Ramos (cell line): ENCODE results near the gene SMAD6.

Experiments used
- in situ Hi-C: fragments of 300-500 bp; cut with MboI; formaldehyde crosslinking; loops from one replicate; pipeline ENCODE4 v1.14.3; 2022; ENCODE audit warnings: low sequenced_read_pairs; ENCODE audit not compliant: unreplicated experiment

SMAD6 gene

DNA sequence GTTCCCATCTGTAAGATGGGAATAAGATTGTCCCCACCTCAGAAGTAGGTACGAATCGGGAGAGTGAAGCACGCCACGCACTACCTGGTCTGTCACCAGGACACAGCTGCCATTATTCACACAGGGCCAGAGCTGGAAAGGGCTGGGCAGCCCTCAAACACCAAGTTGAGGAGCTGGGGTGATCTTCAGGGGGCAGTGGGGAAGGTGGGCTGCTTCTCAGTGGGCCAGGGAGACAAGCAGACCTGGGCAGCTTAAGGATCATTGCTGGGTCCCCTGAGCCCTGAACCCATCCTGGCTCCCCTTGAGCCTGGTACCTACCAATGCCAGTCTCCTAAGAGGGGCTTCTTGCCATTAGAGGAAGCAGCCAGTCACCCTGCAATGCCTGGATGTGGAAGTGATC, 82.1 kb downstream of the SMAD6 start:
- in situ Hi-C loops = no loop called here

DNA sequence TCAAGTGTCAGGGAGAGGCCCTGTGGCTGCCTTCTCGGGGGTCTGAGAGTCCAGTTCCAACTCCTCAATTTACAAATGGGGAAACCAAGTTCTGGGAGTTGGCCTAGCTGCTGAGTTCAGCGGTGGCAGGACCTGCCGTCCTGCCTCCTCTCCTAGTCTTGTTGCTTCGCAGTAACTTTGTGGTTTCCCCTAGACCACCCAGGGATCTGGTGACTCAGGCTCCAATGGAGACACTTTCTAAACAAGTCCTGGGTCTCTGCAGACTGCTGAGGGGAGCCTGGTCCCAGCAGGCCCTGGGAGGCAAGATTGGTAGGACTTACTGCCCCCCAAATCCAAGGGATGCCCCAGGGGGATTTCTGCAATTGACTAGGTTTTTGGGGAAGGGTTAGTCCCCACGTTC, 83.6 kb downstream of the SMAD6 start:
- in situ Hi-C loops = no loop called here

DNA sequence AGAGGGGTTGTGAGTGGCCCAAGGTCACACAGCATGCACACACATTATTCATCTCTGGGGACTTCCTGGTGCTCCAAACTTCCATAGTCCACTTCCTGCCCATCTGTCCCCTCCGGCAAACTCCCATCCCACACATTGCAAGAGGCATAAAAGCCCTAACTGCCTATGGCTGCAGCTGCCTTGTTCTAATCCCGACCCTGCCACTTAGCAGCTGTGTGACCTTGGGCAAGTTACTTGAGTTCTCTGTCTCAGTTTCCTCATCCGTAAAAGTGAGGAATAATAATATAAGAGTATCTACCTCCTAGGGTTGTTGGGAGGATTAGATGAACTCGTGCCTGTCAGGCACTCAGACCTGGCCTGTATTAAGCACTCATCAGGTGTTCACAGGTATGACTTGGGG, 84.2 kb downstream of the SMAD6 start:
- in situ Hi-C loops = no loop called here

DNA sequence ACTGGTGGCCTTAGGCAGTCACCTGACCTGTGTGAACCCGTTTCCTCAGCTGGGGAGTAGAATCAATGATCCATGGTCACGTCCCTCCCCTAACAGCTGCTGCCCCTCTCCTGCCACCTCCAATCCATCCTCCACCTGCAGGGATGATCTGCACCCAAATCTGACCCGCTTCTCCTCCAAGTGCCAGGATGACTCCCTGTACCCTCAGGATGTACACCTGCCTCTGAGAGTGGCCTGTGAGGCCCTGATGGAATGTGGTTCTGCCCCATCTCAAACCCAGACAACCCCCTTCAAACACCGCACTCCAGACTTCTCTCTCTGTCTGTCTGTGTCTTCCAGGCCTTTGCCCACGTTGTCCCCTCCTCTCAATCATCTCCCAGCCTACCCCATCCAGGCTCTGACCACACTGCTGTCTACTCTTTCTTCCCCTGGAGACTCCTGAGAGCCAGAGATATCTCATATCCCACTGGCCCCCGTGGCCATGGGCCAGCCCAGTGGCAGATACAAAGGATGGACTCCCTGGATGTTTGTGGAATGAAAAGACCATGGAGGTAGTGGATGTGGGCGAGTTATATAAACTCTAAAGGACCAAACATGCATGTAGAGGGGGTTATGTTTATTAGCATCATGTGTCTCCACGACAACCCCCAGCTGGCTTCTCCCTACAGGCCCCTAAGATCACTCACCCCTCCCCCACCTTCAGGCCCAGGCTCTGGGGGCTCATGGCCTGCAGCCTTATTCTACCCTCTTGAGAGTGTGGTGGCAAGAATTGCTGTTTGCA, 84.9 kb downstream of the SMAD6 start:
- in situ Hi-C loops = no loop called here

DNA sequence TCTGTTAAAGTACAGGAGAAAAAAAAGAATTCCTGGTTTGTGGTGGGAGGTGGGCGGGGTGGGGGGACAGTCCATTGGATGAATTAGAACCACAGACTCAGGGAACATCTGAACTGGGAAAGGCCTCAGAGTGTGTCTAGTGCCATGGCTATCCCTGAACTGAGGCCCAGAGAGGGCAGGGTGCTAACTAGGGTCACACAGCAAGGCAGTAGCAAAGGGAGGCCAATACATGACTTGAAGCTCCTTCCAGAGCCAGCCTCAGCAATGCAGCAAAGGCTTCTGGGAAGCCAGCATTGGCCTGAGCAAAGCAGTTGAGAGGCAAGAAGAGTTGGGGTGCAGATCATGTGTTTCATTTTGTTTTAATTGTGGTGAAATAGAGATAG, 85.4 kb downstream of the SMAD6 start:
- in situ Hi-C loops = no loop called here

DNA sequence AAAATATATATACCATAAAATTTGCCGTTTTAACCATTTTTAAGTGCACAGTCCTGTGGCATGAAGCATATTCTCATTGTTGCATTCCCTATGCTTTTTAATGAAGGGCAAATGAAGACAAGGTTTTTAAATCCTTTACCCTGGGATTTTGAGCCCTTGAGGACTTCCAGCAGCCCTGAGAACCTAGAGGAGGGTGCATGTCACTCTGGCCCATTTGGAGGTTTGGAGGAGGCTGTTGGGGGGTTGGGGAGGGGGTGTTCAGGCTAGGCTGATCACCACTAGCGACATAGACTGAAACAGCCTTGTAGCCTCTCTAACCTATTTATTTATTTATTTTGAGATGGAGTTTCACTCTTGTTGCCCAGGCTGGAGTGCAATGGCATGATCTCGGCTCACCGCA, 86.0 kb downstream of the SMAD6 start:
- in situ Hi-C loops = no loop called here

DNA sequence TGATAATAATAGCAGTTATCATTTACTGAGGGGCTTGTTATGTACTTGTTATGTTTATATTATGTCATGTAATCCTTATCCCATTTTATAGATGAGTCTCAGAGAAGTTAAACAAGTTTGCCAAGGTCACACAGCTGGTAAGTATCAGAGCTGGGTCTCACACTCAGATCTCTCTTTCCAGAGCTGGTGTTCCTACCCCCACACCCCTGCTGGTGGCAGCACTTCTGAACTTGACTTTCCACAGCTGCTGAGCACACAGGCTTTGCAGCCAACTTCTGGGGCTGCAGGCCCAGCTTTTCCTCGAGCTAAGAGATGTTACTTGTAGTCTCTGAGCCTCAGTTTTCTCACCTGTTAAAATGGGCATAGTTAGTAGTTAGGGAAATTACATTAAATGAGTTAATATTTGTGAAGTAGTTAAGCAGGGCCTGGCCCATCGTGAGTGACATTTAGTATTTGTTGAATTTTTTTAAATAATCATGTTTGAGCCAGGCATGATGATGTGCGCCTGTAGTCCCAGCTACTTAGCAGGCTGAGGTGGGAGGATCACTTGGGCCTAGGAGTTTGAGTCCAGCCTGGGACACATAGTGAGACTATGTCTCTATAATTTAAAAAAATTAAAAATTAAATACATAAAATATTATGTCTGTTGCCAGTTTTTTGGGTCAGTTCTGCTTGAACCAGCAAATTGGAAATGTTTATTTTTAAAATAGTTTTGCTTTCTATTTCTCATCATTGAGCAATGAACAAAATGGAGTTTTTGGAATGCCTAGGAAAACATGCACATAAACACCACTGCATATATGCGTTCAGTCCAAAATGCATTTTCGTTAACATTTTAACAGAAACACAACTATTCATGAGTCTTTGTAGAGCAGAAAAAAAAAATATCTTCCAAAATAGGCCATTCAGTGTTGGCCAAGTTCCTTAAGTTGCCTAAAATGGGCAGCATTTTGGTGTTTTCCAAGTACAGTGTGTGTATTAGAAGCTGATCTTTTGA, 87.3 kb downstream of the SMAD6 start:
- in situ Hi-C loops = no loop called here

DNA sequence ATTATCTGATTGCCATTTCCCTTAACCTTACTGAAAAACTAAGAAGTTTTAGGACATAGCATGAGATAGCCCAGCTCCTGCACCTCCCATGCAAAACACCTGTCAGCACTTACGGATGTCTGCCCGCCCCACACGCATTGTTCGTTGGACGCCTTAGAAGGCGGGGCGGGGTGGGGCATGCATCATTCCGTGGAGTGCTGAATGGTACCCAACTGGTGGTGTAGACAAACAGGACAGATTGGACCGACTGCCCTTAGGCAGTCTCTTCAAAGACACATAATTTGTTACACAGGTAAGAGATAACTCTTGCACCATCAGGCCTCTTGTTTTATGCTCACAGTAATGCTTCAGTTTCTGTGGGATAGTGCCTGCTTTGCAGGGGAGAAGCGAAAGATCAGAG, 93.8 kb downstream of the SMAD6 start:
- in situ Hi-C loops = no loop called here

DNA sequence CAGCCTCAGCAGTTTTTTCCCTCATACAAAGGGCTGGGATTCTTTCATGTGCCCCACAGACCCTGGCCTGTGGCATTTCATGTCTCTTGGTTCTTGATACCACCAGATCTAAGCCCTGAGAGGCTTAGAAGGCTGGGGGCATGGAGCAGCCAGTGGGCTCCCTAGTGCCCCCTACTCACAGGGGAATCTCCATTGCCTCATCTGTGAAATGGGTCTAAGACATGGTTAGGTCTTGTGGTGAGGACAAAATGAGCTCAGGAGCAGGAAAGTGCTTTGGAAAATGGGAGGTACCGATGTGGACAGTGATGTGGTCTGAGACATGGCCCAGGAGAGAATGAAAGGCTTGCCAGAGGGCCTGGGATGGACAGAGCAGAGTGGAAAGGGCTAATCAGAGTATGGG, 94.3 kb downstream of the SMAD6 start:
- in situ Hi-C loops = no loop called here

DNA sequence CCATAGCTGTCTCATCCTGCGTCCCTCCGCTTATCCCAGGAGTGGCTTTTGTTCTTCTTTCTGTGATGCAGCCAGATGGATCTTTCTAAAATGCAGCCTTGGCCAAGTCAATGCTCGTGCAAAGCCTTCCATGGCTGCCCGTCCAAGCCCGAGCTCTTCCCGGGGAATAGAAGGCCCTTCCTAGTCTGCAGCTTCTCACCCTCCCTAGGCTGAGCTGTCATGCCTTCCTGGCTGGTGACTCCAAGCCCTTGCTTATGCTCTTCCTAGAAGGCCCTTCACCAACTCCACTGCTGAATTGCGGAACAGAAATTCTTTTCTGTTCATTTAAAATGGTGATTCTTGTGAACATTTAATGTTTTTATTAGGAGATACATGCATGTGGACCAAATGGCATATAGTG, 95.9 kb downstream of the SMAD6 start:
- in situ Hi-C loops = no loop called here

DNA sequence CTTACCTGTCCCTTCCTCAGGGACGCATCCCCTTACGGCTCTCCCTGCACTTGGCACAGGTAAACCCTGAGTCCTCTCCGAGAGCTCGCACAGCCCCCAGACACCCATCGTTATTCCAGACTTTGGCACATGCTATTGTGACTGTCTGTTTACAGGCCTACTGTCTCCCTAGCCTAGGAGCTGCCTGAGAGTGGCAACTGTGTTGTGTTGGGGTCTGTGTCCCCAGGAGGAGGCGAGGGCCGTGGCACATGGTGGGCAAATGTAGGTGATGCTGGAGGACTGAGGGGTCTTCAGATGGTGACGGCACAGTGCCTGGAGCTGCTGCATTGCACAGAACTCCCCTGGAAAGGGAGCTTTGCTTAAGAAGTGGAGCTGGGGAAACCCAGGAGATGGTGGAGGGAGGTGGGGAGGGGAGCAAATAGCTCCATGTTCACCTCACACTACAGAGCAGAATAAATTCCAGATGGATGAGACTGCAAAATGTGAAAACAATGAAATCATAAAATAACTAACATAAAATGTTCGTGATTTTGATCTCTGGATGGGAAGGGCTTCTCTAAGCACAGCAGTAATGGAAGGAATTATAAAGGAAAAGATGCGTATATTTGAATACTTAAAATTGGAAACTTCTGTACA, 96.5 kb downstream of the SMAD6 start:
- in situ Hi-C loops = no loop called here

DNA sequence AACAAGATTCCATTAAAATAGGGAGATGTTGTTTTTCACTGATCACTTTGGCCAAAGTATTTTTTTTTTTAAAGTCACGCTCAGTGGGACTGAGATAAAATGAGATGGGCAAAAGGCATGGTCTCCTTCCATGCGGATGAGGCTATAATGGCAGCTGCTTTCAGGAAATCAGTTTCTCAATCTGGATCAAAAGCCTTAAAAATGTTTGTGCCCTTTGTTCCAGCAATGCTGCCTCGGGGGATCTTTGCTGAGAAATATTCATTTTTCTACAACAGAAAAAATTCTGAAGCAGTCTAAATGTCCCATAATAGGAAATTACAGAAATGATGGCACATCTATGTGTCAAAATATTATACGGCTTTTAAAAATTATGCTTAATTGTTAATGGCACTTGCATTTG, 97.2 kb downstream of the SMAD6 start:
- in situ Hi-C loops = no loop called here

DNA sequence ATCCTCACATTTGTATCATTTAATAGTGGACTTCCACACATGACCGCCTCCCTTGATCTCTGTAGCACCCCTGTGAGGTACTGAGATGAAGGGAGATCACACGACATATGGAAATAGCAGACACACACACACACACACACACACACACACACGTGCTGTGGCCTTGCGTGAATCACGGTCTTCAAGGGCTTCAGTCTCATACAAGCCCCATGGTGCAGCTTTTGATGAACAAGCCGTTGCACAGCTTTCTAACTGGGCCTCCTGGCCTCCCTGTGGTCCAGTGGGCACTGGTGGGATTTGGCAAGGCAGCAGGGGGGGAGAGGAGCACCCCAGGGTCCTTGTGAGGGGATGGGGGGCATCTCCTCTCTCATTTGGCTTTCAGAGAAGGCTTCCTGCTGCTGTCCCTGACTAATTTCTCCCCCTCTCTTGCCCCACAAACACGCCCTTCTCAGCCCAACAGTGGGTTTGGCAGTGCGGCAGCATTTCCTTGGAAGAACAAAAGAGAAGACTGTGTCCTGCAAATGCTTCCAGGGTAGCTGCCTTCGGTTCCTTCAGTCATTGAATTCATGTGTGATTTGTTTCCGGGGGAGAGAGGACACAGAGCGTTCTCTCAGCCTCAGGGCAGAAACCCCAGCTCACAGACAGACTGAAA, 98.7 kb downstream of the SMAD6 start:
- in situ Hi-C loops = no loop called here

DNA sequence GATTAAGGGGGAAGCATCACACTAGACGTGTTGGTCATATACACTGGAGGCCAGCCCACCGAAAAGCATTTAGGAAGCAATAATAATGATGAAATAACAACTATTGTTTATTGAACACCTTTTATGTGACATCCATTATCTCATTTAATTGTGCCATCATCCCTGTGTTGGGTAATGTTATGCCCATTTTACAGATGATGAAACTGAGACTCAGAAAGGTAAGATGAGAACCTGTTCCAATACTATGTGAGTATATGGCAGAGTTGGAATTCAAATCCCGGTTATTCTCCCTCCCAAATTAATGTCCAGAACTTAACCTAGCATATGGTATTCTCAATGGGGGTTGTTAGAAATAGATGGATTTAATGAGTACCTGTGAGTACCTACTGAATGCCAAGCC, 99.2 kb downstream of the SMAD6 start:
- in situ Hi-C loops = no loop called here

DNA sequence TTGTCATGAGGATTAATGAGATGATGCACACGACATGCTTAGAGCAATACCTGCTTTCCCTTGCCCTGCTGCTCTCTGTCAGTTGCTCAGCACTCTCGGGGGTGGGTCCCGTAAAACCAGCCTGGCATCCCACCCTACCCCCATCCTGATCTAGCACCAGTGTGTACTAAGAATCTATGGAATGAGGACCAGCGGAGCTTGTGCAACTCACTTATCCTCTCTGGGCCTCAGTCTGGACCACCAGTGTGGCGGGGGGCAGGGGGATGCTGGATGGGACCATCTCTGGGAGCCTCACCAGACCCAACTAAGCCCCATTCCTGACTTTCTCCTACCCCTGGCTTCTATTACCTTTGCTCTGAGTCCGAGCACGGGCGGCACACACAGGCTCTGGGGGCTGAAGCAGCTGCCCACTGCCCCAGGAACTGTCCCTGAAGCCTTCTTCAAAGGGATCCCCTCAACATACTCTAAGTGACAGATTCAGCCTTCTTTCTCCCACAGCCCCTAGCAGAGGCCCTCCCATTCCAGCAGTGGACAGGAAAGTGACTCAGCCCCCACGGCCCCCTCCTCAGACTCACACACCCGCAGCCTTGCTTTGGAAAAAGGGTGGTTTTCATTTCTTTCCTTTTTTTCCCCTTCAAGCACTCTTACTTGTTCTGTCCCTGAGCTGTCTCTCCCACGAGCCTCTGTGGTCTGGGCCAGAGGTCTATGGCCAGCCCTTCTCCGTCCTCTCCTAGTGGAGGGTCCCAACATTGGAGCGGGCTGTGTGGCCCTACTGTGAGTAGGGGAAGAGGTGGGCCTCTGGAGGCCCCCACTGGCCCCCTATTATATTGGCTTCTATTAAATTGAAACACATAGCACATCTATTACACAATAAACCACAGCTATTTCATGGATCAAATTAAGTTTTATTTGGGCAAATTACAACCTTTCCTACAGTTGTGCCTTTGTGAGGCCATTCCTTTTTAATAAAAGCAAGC, 100.3 kb downstream of the SMAD6 start:
- in situ Hi-C loops = no loop called here

DNA sequence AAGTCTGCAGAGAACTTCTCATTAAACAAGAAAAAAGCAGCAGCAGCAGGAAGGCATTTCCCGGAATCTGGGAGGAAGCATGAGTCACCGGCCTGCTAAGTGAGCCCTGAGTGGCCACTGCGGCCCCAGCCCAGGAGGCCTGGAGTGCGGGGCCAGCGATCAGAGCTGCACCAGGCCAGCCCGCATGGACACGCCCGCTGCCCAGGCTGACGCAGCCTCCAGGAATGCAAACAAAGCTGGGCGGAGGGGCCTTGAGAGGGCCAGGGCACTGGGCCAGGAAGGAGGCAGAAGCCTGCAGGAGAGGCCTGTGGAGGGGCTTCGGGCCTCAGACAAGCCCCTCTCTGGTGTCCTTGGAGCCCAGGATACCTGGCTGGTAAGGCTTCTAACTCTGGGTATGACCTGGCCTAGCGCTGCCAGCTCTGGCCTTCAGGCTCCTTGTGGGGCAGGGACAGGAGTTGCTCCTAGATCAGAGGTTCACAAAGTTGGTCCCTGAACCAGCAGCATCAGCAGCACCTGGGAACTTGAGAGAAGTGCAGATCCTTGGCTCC, 101.2 kb downstream of the SMAD6 start:
- in situ Hi-C loops = no loop called here

DNA sequence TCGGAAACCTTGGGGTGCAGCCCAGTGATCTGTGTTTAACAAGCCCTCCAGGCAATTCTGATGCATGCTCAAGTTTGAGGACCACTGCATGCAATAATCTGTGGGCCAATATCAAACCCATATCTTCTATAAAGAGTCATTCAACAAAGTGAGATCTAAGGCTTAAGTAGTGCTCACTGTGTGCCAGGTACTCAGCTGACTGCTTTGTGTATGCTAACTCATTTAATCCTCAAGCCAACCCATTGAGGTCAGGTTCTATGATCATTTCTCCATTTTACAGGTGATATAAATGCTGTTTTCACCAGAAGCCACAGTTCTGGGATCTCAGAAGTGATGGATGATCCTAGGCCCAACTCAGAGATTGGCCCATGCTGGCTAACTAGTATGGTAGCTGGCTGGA, 101.7 kb downstream of the SMAD6 start:
- in situ Hi-C loops = no loop called here

DNA sequence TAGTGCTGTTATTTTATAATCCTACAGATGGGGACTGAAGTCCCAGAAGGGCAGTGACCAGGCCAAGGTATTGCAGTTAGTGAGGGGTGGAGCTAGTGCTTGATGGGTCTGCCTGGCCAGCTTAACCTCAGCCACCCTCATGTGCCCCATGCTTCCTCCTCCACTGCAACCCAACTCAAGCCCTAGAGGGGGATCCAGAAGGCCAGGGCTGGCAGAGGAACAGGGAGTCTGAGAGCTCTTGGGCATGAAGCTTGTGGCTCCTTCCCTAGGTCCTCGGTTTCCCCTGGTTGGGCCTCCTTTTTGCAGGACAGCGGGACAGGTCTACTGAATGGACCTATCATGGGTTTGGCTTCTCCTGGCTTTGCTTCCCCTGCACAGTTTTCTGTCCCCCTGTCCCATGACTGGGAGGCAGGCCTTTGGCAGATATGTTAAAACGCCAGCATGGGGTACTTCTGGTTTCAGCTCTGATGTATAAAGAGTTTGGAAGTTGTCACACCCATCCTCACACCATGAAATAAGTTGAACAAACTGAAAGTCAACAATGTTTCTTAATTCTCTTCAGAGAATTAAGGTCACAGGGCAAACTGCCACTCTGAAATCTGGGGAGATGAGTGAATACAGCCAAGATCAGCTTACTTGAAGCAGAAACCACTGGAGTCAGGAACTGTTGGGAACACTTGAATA, 103.3 kb downstream of the SMAD6 start:
- in situ Hi-C loops = no loop called here
